ENCODE measurements around the gene AVPR2.
A peak's percentile ranks its signal among the peaks of the same experiment; 100 is the strongest.

GRCh38 chrX:153870791-153871360 is 33.6 kb upstream of the AVPR2 start:
- TF ChIP-seq CTCF (conservative IDR thresholded peaks at IDR 0.05; ENCODE audit: low read depth, low read length) (0 out of 2 replicates have a peak, but pooled peaks have one; percentile 10), EZH2 (IDR thresholded peaks at IDR 0.05; ENCODE audit: low read length, unreplicated experiment) (no peak)
